Erythroblast (primary cell): ENCODE results near the gene ARHGEF11.

ENCODE experiments used
- GATA1 ChIP-seq: IDR thresholded peaks from 2 replicates; pipeline ENCODE4 v1.6.1; 2011; ENCODE audit warnings: low read depth, mild to moderate bottlenecking, control low read depth, low read length, moderate library complexity
- POLR2A ChIP-seq: IDR thresholded peaks from 2 replicates; pipeline ENCODE4 v1.6.1; 2011; ENCODE audit warnings: mild to moderate bottlenecking, low read length

DNA sequence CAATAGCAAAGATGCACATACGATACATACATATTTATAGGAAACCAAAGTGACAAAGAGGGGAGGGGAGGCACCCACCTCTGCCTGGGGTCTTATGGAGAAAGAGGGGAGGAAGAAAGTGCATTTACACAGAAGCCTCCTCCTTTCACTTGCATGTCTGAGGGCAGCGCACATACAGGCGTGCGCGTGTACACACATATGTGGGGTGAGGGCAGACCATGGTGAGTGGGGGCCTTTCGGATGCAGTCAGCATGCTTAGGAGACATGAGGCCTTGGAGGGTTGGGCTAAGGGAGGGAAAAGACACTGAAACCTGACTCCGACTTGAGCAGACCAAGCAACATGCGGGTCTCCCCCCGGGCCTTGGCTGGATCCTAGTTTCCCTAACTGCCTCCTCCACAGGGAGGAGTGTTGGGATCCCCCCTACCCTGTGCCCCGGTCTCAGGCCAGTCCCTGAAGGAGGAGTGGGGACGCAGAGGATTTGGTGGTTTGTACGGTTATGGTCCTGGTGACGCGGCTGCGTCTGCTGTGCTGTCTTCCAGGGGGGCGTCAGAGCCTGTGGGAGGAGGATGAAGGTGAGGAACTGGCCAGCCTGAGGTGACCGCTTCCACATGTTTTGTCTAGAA is 109.9 kb downstream of the ARHGEF11 start:
- TF ChIP-seq POLR2A (no peak), GATA1 (no peak)
